ENCODE results near the gene LATS1.
"Not testable (repeated sequence)": the region's sequence is repeated elsewhere in the genome, so short reads cannot be mapped to it uniquely, and the experiment has no call there.

The LATS1 gene

DNA sequence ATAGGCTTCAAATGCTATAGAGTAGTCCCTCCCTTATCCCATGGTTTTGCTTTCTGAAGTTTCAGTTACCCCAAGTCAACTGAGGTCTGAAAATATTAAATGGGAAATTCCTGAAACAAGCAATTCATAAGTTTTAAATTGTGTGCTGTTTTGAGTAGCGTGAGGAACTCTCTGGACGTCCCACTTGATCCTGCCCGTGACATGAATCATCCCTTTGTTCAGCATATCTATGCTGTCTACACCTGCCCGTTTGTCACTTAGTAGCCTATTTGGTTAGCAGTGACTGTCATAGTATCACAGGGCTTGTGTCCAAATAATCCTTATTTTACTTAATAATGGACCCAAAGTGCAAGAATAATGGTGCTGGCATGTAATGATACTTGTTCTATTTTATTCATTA is 36.6 kb upstream of the LATS1 start:
- Histone ChIP-seq H3K9me3 (ENCODE audit: low read length) (no peaks in the 10 kb centered on the region), H3K4me2 (ENCODE audit: low read length) (no peak overlapping the region), H3K27me3 (ENCODE audit: insufficient read depth, low read length) (no peaks in the 10 kb centered on the region), H4K20me1 (ENCODE audit: insufficient read depth, low read length) (0 out of 2 replicates have a peak, but pooled peaks cover 5% of the 10 kb centered on the region), H2AFZ (ENCODE audit: low read length) (no peak overlapping the region), H3K4me3 (ENCODE audit: low read depth, low read length, poor library complexity, severe bottlenecking) (no peak overlapping the region), H3K9me2 (ENCODE audit: low read depth, low read length) (no peaks in the 10 kb centered on the region), H3F3A (ENCODE audit: insufficient read depth, low read length) (no peaks in the 10 kb centered on the region), H3K79me2 (ENCODE audit: insufficient read depth, low read length) (peaks cover 87% of the 10 kb centered on the region), H3K36me3 (ENCODE audit: insufficient read depth, low read length) (peaks cover 26% of the 10 kb centered on the region), H3K9ac (ENCODE audit: low read length) (no peak overlapping the region), H3K27ac (ENCODE audit: low read depth, low read length, poor library complexity, severe bottlenecking) (no peak overlapping the region), H3K4me1 (ENCODE audit: insufficient read depth, low read length, severe bottlenecking) (peaks cover 50% of the 10 kb centered on the region)
- TF ChIP-seq EZH2 (IDR thresholded peaks at IDR 0.05; ENCODE audit: borderline replicate concordance, low read length): no peak
- no peak for TF ChIP-seq CTCF (IDR thresholded peaks at IDR 0.05; ENCODE audit: low read length)

GRCh38 chr6:149753374-149753637 is 35.4 kb upstream of the LATS1 start:
- H3K4me3 ChIP-seq (ENCODE audit: low read depth, low read length, poor library complexity, severe bottlenecking); H3K27me3 ChIP-seq (ENCODE audit: insufficient read depth, low read length); H3K9ac ChIP-seq (ENCODE audit: low read length); H3K9me3 ChIP-seq (ENCODE audit: low read length); H3F3A ChIP-seq (ENCODE audit: insufficient read depth, low read length); H3K4me2 ChIP-seq (ENCODE audit: low read length); H3K27ac ChIP-seq (ENCODE audit: low read depth, low read length, poor library complexity, severe bottlenecking); H4K20me1 ChIP-seq (ENCODE audit: insufficient read depth, low read length); H2AFZ ChIP-seq (ENCODE audit: low read length); H3K9me2 ChIP-seq (ENCODE audit: low read depth, low read length): not testable (repeated sequence)
- Histone ChIP-seq H3K4me1 (ENCODE audit: insufficient read depth, low read length, severe bottlenecking) (peaks cover 54% of the 10 kb centered on the region), H3K79me2 (ENCODE audit: insufficient read depth, low read length) (peaks cover 78% of the 10 kb centered on the region), H3K36me3 (ENCODE audit: insufficient read depth, low read length) (peaks cover 15% of the 10 kb centered on the region)

DNA sequence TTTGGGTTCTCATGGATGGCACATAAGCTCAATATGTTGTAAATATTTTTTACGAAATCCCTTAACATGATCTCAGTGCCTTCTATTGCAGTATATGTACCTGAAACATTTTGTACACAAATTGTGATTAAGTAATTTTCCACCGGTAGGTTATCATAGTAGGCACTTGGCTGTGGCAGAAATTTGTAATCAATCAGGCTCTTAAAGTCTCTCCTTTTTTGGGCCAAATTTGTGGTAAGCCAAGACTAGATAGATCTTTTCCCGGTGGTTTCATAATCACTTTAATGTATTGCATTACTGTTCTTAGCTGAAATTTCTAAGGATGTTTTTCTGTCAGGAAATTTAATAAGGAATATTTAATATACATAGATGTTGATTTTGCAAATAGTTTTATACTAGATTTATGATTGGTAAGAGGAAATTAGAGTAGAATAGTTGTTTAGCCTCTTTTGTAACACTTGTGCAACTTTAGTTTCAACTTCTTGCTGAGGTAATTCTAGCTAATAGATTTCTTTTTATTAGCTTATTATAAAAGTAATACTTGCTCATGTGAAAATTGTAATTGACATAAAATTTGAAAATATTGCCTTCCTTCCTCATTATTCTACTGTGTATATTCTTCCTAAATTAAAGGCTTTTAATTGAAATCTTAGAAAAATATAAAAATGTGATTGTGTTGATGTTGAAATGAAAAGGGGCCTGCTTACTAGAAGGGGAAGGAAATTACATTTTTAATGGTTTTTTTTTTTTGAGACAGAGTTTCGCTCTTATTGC is 34.9 kb upstream of the LATS1 start:
- Histone ChIP-seq H3K4me3 (ENCODE audit: low read depth, low read length, poor library complexity, severe bottlenecking) (no peak overlapping the region), H3K36me3 (ENCODE audit: insufficient read depth, low read length) (peaks cover 15% of the 10 kb centered on the region)

DNA sequence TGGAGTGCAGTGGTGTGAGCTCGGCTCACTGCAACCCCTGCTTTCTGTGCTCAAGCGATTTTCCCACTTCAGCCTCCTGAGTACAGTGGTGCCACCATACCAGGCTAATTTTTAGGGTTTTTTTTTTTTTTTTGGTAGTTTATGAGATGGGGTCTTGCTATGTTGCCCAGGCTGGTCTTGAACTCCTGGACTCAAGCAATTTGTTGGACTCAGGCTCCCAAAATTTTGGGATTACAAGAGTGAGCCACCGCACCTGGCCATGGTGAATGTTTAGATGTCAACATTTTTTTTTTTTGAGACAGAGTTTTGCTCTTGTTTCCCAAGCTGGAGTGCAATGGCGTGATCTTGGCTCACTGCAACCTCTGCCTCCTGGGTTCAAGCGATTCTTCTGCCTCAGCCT is 34.0 kb upstream of the LATS1 start:
- H3K79me2 ChIP-seq (ENCODE audit: insufficient read depth, low read length): peaks cover 68% of the 10 kb centered on the region
- H3K9ac ChIP-seq (ENCODE audit: low read length); H3K4me3 ChIP-seq (ENCODE audit: low read depth, low read length, poor library complexity, severe bottlenecking); H3K4me2 ChIP-seq (ENCODE audit: low read length); H4K20me1 ChIP-seq (ENCODE audit: insufficient read depth, low read length); H3K9me3 ChIP-seq (ENCODE audit: low read length); H3K27ac ChIP-seq (ENCODE audit: low read depth, low read length, poor library complexity, severe bottlenecking); H2AFZ ChIP-seq (ENCODE audit: low read length); H3K27me3 ChIP-seq (ENCODE audit: insufficient read depth, low read length); H3F3A ChIP-seq (ENCODE audit: insufficient read depth, low read length); H3K9me2 ChIP-seq (ENCODE audit: low read depth, low read length): not testable (repeated sequence)
- H3K36me3 ChIP-seq (ENCODE audit: insufficient read depth, low read length): peaks cover 15% of the 10 kb centered on the region
- H3K4me1 ChIP-seq (ENCODE audit: insufficient read depth, low read length, severe bottlenecking): peaks cover 56% of the 10 kb centered on the region

More for the DNA sequence above, 34.9 kb upstream of the LATS1 start:
- no peak overlapping the region for H3K27ac ChIP-seq (ENCODE audit: low read depth, low read length, poor library complexity, severe bottlenecking)
- H3K4me2 ChIP-seq (ENCODE audit: low read length): no peak overlapping the region; the same call in 1 of the 2 replicates
- 0 out of 2 replicates have a peak, but pooled peaks cover 5% of the 10 kb centered on the region for H4K20me1 ChIP-seq (ENCODE audit: insufficient read depth, low read length)
- H3K9ac ChIP-seq (ENCODE audit: low read length): no peak overlapping the region
- H3F3A ChIP-seq (ENCODE audit: insufficient read depth, low read length): no peaks in the 10 kb centered on the region
- H2AFZ ChIP-seq (ENCODE audit: low read length): no peak overlapping the region
- H3K27me3 ChIP-seq (ENCODE audit: insufficient read depth, low read length): no peaks in the 10 kb centered on the region
- H3K4me1 ChIP-seq (ENCODE audit: insufficient read depth, low read length, severe bottlenecking): peaks cover 54% of the 10 kb centered on the region
- no peaks in the 10 kb centered on the region for H3K9me2 ChIP-seq (ENCODE audit: low read depth, low read length)
- peaks cover 76% of the 10 kb centered on the region for H3K79me2 ChIP-seq (ENCODE audit: insufficient read depth, low read length)
- no peaks in the 10 kb centered on the region for H3K9me3 ChIP-seq (ENCODE audit: low read length)
- no peak for TF ChIP-seq CTCF (IDR thresholded peaks at IDR 0.05; ENCODE audit: low read length)
- TF ChIP-seq EZH2 (IDR thresholded peaks at IDR 0.05; ENCODE audit: borderline replicate concordance, low read length): no peak
